Stimulated activated CD4-positive, alpha-beta T cell treated with anti-CD3 and anti-CD28 coated beads, Interleukin-4, amount 100 ng/mL, for 4 hours (primary cell): ENCODE data around the gene TAF7.
A peak's percentile ranks its signal among the peaks of the same experiment; 100 is the strongest.
"Not testable (repeated sequence)": the region's sequence is repeated elsewhere in the genome, so short reads cannot be mapped to it uniquely, and the experiment has no call there.

Experiments used
- DNase-seq, 2 experiments: peaks; one replicate each; pipeline ENCODE4 v3.0.0-alpha.2; 2020

The TAF7 gene

GRCh38 chr5:141320225-141321169 is at the start of gene TAF7:
Gene TAF7 (minus strand): TSS chr5:141320784. CDS start chr5:141320044, 740 bp downstream.
- DNase-seq: peak; percentile 90 to 92

- no peak for DNase-seq
Measured at GRCh38 chr5:141366016-141366896, 45.7 kb upstream of the TAF7 start.

GRCh38 chr5:141363952-141364660 is 43.5 kb upstream of the TAF7 start, which contains the start of gene PCDHGA5:
Gene PCDHGA5 (plus strand): TSS chr5:141364162. CDS start chr5:141364331, 169 bp downstream.
- no peak for DNase-seq

GRCh38 chr5:141362719-141363118 is 42.1 kb upstream of the TAF7 start:
- no peak for DNase-seq

- no peak for DNase-seq
Measured at GRCh38 chr5:141360685-141361084, 40.1 kb upstream of the TAF7 start.

- DNase-seq: no peak
Measured at GRCh38 chr5:141359790-141360426, 39.3 kb upstream of the TAF7 start, which contains the start of gene PCDHGB2. Gene PCDHGB2 (plus strand): TSS chr5:141359994. CDS start chr5:141360136, 142 bp downstream.

GRCh38 chr5:141356950-141357349 is 36.4 kb upstream of the TAF7 start:
- no peak for DNase-seq

- no peak for DNase-seq
Measured at GRCh38 chr5:141356133-141356532, 35.5 kb upstream of the TAF7 start.

- no peak for DNase-seq
Measured at GRCh38 chr5:141355641-141356040, 35.1 kb upstream of the TAF7 start.

- no peak for DNase-seq
Measured at GRCh38 chr5:141354900-141355469, 34.4 kb upstream of the TAF7 start, which contains the start of gene PCDHGA4. Gene PCDHGA4 (plus strand): TSS chr5:141355021. CDS start chr5:141355108, 87 bp downstream.

GRCh38 chr5:141351591-141351990 is 31.0 kb upstream of the TAF7 start:
- DNase-seq: no peak

- DNase-seq: peak in 1 of 2 experiments; percentile 7
Measured at GRCh38 chr5:141349917-141350619, 29.5 kb upstream of the TAF7 start, which contains the start of gene PCDHGB1. Gene PCDHGB1 (plus strand): TSS chr5:141350099. CDS start chr5:141350261, 162 bp downstream.

GRCh38 chr5:141346017-141346416 is 25.4 kb upstream of the TAF7 start:
- DNase-seq: not testable (repeated sequence)

- no peak for DNase-seq
Measured at GRCh38 chr5:141345327-141345726, 24.7 kb upstream of the TAF7 start.

GRCh38 chr5:141343953-141344463 is 23.4 kb upstream of the TAF7 start:
- no peak for DNase-seq

- no peak for DNase-seq
Measured at GRCh38 chr5:141343242-141343952, 22.8 kb upstream of the TAF7 start, which contains the start of gene PCDHGA3. Gene PCDHGA3 (plus strand): TSS chr5:141343829. CDS start chr5:141344034, 205 bp downstream.

- no peak for DNase-seq
Measured at GRCh38 chr5:141342773-141343172, 22.2 kb upstream of the TAF7 start.

- DNase-seq: not testable (repeated sequence)
Measured at GRCh38 chr5:141340781-141341354, 20.3 kb upstream of the TAF7 start.
